OCI-LY1 (cell line): ENCODE measurements around the gene ALG2.
"Not testable (repeated sequence)": the region's sequence is repeated elsewhere in the genome, so short reads cannot be mapped to it uniquely, and the experiment has no call there.

Experiments used
- H2AFZ ChIP-seq: fragments of 200-600 bp; sonication (generic), shearing (Covaris generic); 2 replicates; pipeline ENCODE4 v1.6.0; 2014; ENCODE audit warnings: antibody characterized with exemption, mild to moderate bottlenecking, low read length
- H3F3A ChIP-seq: fragments of 200-600 bp; sonication (generic), shearing (Covaris generic); 2 replicates; pipeline ENCODE4 v1.6.0; 2014; ENCODE audit warnings: mild to moderate bottlenecking, antibody characterized with exemption, low read length, moderate library complexity; ENCODE audit not compliant: insufficient read depth
- H3K27ac ChIP-seq: fragments of 200-600 bp; sonication (generic); 2 replicates; pipeline ENCODE4 v1.5.1; 2014; ENCODE audit warnings: low read length, mixed run types, mild to moderate bottlenecking, low read depth; ENCODE audit not compliant: poor library complexity, severe bottlenecking
- H3K27me3 ChIP-seq: fragments of 200-600 bp; sonication (generic); 2 replicates; pipeline ENCODE4 v1.6.0; 2014; ENCODE audit warnings: antibody characterized with exemption, mild to moderate bottlenecking, low read length, moderate library complexity; ENCODE audit not compliant: insufficient read depth
- H3K36me3 ChIP-seq: fragments of 200-600 bp; sonication (generic); 2 replicates; pipeline ENCODE4 v1.6.1; 2014; ENCODE audit warnings: mild to moderate bottlenecking, antibody characterized with exemption, low read length, moderate library complexity, mixed read lengths; ENCODE audit not compliant: insufficient read depth
- H3K4me1 ChIP-seq: fragments of 200-600 bp; sonication (generic); 2 replicates; pipeline ENCODE4 v1.5.1; 2014; ENCODE audit warnings: mild to moderate bottlenecking, low read length, moderate library complexity; ENCODE audit not compliant: insufficient read depth, severe bottlenecking
- H3K4me2 ChIP-seq: fragments of 200-600 bp; sonication (generic), shearing (Covaris generic); 2 replicates; pipeline ENCODE4 v1.6.1; 2014; ENCODE audit warnings: low read length
- H3K4me3 ChIP-seq: fragments of 200-600 bp; sonication (generic); 2 replicates; pipeline ENCODE4 v1.5.1; 2014; ENCODE audit warnings: low read length, low read depth, mild to moderate bottlenecking, mixed read lengths; ENCODE audit not compliant: poor library complexity, severe bottlenecking
- H3K79me2 ChIP-seq: fragments of 200-600 bp; shearing (Covaris generic); 2 replicates; pipeline ENCODE4 v1.6.1; 2016; ENCODE audit warnings: mixed run types, low read length, mixed read lengths; ENCODE audit not compliant: insufficient read depth
- H3K9ac ChIP-seq: fragments of 200-600 bp; sonication (generic), shearing (Covaris generic); 2 replicates; pipeline ENCODE4 v1.6.1; 2014; ENCODE audit warnings: mild to moderate bottlenecking, low read length, mixed read lengths
- H3K9me2 ChIP-seq: fragments of 200-600 bp; sonication (generic), shearing (Covaris generic); 2 replicates; pipeline ENCODE4 v1.6.1; 2014; ENCODE audit warnings: low read depth, mild to moderate bottlenecking, low read length, mixed read lengths
- H3K9me3 ChIP-seq: fragments of 200-600 bp; shearing (Covaris generic); 2 replicates; pipeline ENCODE4 v1.6.1; 2014; ENCODE audit warnings: low read length, mixed read lengths
- H4K20me1 ChIP-seq: fragments of 200-600 bp; sonication (generic), shearing (Covaris generic); 2 replicates; pipeline ENCODE4 v1.6.0; 2016; ENCODE audit warnings: mild to moderate bottlenecking, low read length; ENCODE audit not compliant: insufficient read depth
- CTCF ChIP-seq: fragments of 200-600 bp; sonication (generic), shearing (Covaris generic); IDR thresholded peaks from 2 replicates; pipeline ENCODE4 v1.5.1; 2017; ENCODE audit warnings: mild to moderate bottlenecking, antibody characterized with exemption, low read length, moderate library complexity, mixed read lengths
- EZH2 ChIP-seq: fragments of 200-600 bp; sonication (generic), shearing (Covaris generic); IDR thresholded peaks from 2 replicates; pipeline ENCODE4 v1.8.0; 2017; ENCODE audit warnings: borderline replicate concordance, mixed run types, mild to moderate bottlenecking, antibody characterized with exemption, low read length, moderate library complexity, mixed read lengths

ALG2 gene

GRCh38 chr9:99197987-99198386, 23.8 kb downstream of the ALG2 start:
- Histone ChIP-seq H3F3A (no peaks in the 10 kb centered on the region), H4K20me1 (no peaks in the 10 kb centered on the region), H3K4me2 (no peak overlapping the region), H3K36me3 (no peaks in the 10 kb centered on the region), H3K27me3 (peaks cover 4% of the 10 kb centered on the region; the same call in 1 of the 2 replicates), H3K9ac (no peak overlapping the region), H2AFZ (no peak overlapping the region), H3K4me3 (no peak overlapping the region), H3K4me1 (no peaks in the 10 kb centered on the region), H3K79me2 (no peaks in the 10 kb centered on the region), H3K9me3 (no peaks in the 10 kb centered on the region), H3K9me2 (no peaks in the 10 kb centered on the region), H3K27ac (no peak overlapping the region)
- TF ChIP-seq EZH2 (no peak), CTCF (no peak)

GRCh38 chr9:99197124-99197630, 24.6 kb downstream of the ALG2 start:
- Histone ChIP-seq H3K4me1 (no peaks in the 10 kb centered on the region), H3K4me3 (no peak overlapping the region), H3K36me3 (no peaks in the 10 kb centered on the region), H2AFZ (no peak overlapping the region), H3K27ac (no peak overlapping the region), H4K20me1 (no peaks in the 10 kb centered on the region), H3K9ac (no peak overlapping the region), H3K27me3 (peaks cover 4% of the 10 kb centered on the region; the same call in 1 of the 2 replicates), H3K79me2 (no peaks in the 10 kb centered on the region), H3K4me2 (no peak overlapping the region), H3K9me2 (no peaks in the 10 kb centered on the region), H3F3A (no peaks in the 10 kb centered on the region), H3K9me3 (no peaks in the 10 kb centered on the region)
- TF ChIP-seq CTCF (peak; percentile 4; the same call in 1 of the 2 replicates), EZH2 (no peak)

- not testable (repeated sequence) for H3K79me2 ChIP-seq, H3K27me3 ChIP-seq, H4K20me1 ChIP-seq, H2AFZ ChIP-seq, H3F3A ChIP-seq, H3K4me1 ChIP-seq, H3K9me2 ChIP-seq, H3K36me3 ChIP-seq, H3K9me3 ChIP-seq, H3K9ac ChIP-seq, H3K4me3 ChIP-seq, H3K4me2 ChIP-seq, H3K27ac ChIP-seq
Measured at GRCh38 chr9:99196484-99196883, 25.3 kb downstream of the ALG2 start.

GRCh38 chr9:99193466-99193821, 28.3 kb downstream of the ALG2 start:
- Histone ChIP-seq H3K79me2 (no peaks in the 10 kb centered on the region), H3K4me2 (no peak overlapping the region), H2AFZ (no peak overlapping the region), H3K9ac (no peak overlapping the region), H3K36me3 (no peaks in the 10 kb centered on the region), H3K4me1 (no peaks in the 10 kb centered on the region), H3K9me3 (no peaks in the 10 kb centered on the region), H3K27me3 (peaks cover 4% of the 10 kb centered on the region; the same call in 1 of the 2 replicates), H3K27ac (no peak overlapping the region), H3F3A (no peaks in the 10 kb centered on the region), H3K4me3 (no peak overlapping the region), H3K9me2 (no peaks in the 10 kb centered on the region), H4K20me1 (no peaks in the 10 kb centered on the region)
- TF ChIP-seq EZH2 (no peak), CTCF (no peak)
